B cell (primary cell): ENCODE data around the gene TOPAZ1. TPM values are rescaled to one million over a fixed set of nuclear protein-coding genes. Genes with fewer than 3 reads are reported as not detected.

Experiments used
- ATAC-seq: fragments of 200-7000 bp; cut with Tn5 transposase; one replicate; pipeline ENCODE4 v1.10.0; 2021; ENCODE audit warnings: low read depth, mild to moderate bottlenecking, moderate number of reproducible peaks, moderate library complexity
- CTCF ChIA-PET: fragments of 350-600 bp; sonication (Branson Sonifier 250); formaldehyde crosslinking; loops from one replicate; lab custom pipeline; 2021; ENCODE audit warnings: antibody characterized with exemption, inconsistent platforms; lab: Charles Lee
- POLR2A ChIA-PET: fragments of 350-600 bp; sonication (Branson Sonifier 250); formaldehyde crosslinking; loops from one replicate; lab custom pipeline; 2021; ENCODE audit warnings: antibody characterized with exemption; lab: Charles Lee
- DNase-seq: peaks from one replicate; pipeline ENCODE4 v3.0.0; 2013
- H2AFZ ChIP-seq: 2 replicates; pipeline ENCODE4 v1.6.1; 2012; ENCODE audit warnings: mild to moderate bottlenecking, low read depth, low read length; ENCODE audit not compliant: insufficient read depth, poor library complexity, severe bottlenecking
- H3K27ac ChIP-seq, 2 donors: 1 replicate in 1 of 2; 2 replicates in 1 of 2; pipeline ENCODE4 v1.5.1; 2012 to 2013; ENCODE audit warnings: low read length in 2 of 2, mild to moderate bottlenecking in 2 of 2, moderate library complexity in 1 of 2
- H3K27me3 ChIP-seq, 4 experiments: fragments of 200-600 bp in 1 of 4; sonication (generic) in 1 of 4; replicated peaks in 1 of 4; 1 replicate in 2 of 4; 2 replicates in 2 of 4; pipeline versions ENCODE4 v1.6.1 to v1.7.0; 2013 to 2016; ENCODE audit warnings: low read length in 3 of 4, mild to moderate bottlenecking in 2 of 4, mixed read lengths in 1 of 4, moderate library complexity in 1 of 4; ENCODE audit not compliant: insufficient read depth in 4 of 4, control insufficient read depth in 3 of 4; ENCODE audit errors: control extremely low read depth in 1 of 4
- H3K36me3 ChIP-seq, 2 experiments: replicated peaks in 1 of 2; 1 replicate in 1 of 2; 2 replicates in 1 of 2; pipeline versions ENCODE4 v1.6.1 to v1.7.1; 2013; ENCODE audit warnings: low read length in 1 of 2; ENCODE audit not compliant: insufficient read depth in 2 of 2, control insufficient read depth in 1 of 2; ENCODE audit errors: control extremely low read depth in 1 of 2, extremely low read depth in 1 of 2
- H3K4me1 ChIP-seq, 2 donors: fragments of 200-600 bp in 1 of 2; sonication (generic) in 1 of 2; 1 replicate in 1 of 2; 2 replicates in 1 of 2; pipeline versions ENCODE4 v1.5.1 to v1.6.1; 2013 to 2017; ENCODE audit warnings: low read length in 2 of 2; ENCODE audit not compliant: control insufficient read depth in 2 of 2, insufficient read depth in 2 of 2
- H3K4me2 ChIP-seq: replicated peaks from 2 replicates; pipeline ENCODE3; 2012; ENCODE audit warnings: mild to moderate bottlenecking, low read depth, low read length; ENCODE audit not compliant: poor library complexity, severe bottlenecking
- H3K4me3 ChIP-seq, 5 experiments: fragments of 200-600 bp in 1 of 5; sonication (generic) in 1 of 5; 1 replicate in 3 of 5; 2 replicates in 2 of 5; pipeline versions ENCODE4 v1.5.1 to v1.7.0; 2011 to 2016; ENCODE audit warnings: low read length in 4 of 5, mild to moderate bottlenecking in 4 of 5, low read depth in 2 of 5, control low read depth in 1 of 5, moderate library complexity in 1 of 5; ENCODE audit not compliant: insufficient read depth in 1 of 5; ENCODE audit errors: control extremely low read depth in 1 of 5, extremely low read depth in 1 of 5
- H3K79me2 ChIP-seq: fragments of 200-600 bp; sonication (generic); one replicate; pipeline ENCODE4 v1.6.0; 2016; ENCODE audit warnings: low read length; ENCODE audit not compliant: control insufficient read depth, insufficient read depth
- H3K9ac ChIP-seq: fragments of 200-600 bp; sonication (generic); 2 replicates; pipeline ENCODE4 v1.6.1; 2017; ENCODE audit warnings: mild to moderate bottlenecking, low read length, moderate library complexity
- H3K9me3 ChIP-seq, 3 donors: one replicate each; pipeline versions ENCODE4 v1.6.1 to v1.7.1; 2013; ENCODE audit warnings: low read length in 2 of 3; ENCODE audit not compliant: control insufficient read depth in 2 of 3, insufficient read depth in 1 of 3; ENCODE audit errors: control extremely low read depth in 1 of 3
- H4K20me1 ChIP-seq: 2 replicates; pipeline ENCODE4 v1.6.0; 2012; ENCODE audit warnings: mild to moderate bottlenecking, low read length; ENCODE audit not compliant: insufficient read depth, control insufficient read depth, poor library complexity, severe bottlenecking
- H3K27ac Mint-ChIP-seq: one replicate; pipeline ENCODE4 v1.8.0; 2021; ENCODE audit warnings: mixed read lengths
- H3K27me3 Mint-ChIP-seq: one replicate; pipeline ENCODE4 v1.8.0; 2021; ENCODE audit warnings: mixed read lengths
- H3K4me1 Mint-ChIP-seq: one replicate; pipeline ENCODE4 v1.8.0; 2021; ENCODE audit warnings: mixed read lengths
- H3K4me3 Mint-ChIP-seq: one replicate; pipeline ENCODE4 v1.8.0; 2021; ENCODE audit warnings: mixed read lengths
- H3K9me3 Mint-ChIP-seq: one replicate; pipeline ENCODE4 v1.8.0; 2022; ENCODE audit warnings: mixed read lengths; ENCODE audit not compliant: insufficient read depth
- EZH2 ChIP-seq: IDR thresholded peaks from 2 replicates; pipeline ENCODE4 v1.6.1; 2012; ENCODE audit warnings: borderline replicate concordance, low read depth, mild to moderate bottlenecking, moderate library complexity, low read length; ENCODE audit not compliant: insufficient read depth, poor library complexity, severe bottlenecking
- WGBS: methylation state at CpG from one replicate; pipeline ENCODE4 v1.1.5; 2013; ENCODE audit warnings: missing lambda C conversion rate; ENCODE audit not compliant: insufficient coverage; 5-methylcytosine and 5-hydroxymethylcytosine counted together
- intact Hi-C: fragments of 100-400 bp; cut with micrococcal nuclease; formaldehyde crosslinking; loops from one replicate; pipeline ENCODE4 v1.10.0; 2022
- polyA plus RNA-seq: library from polyadenylated mRNA; depleted of rRNA; stranded (reverse); fragments of >200 nt; gene quantifications from 2 replicates; pipeline ENCODE4 v1.2.3, GENCODE V29; 2012
- total RNA-seq, 2 donors: library from RNA; stranded (reverse); fragments of 120-200 nt in 1 of 2; gene quantifications; 1 replicate in 1 of 2; 2 replicates in 1 of 2; pipeline versions ENCODE4 v1.2.3 to v1.2.4, GENCODE V29; 2013 to 2022
- TF ChIP-seq, protein P1 (sequence below): fragments of 200-600 bp; IDR thresholded peaks from one replicate; pipeline ENCODE4 v1.8.0; 2022; ENCODE audit warnings: antibody characterized with exemption, mild to moderate bottlenecking

The TOPAZ1 gene
- total and polyA plus RNA-seq, 2 donors (not counting 1 experiment from before 2014, with no cell fraction given): not detected

DNA sequence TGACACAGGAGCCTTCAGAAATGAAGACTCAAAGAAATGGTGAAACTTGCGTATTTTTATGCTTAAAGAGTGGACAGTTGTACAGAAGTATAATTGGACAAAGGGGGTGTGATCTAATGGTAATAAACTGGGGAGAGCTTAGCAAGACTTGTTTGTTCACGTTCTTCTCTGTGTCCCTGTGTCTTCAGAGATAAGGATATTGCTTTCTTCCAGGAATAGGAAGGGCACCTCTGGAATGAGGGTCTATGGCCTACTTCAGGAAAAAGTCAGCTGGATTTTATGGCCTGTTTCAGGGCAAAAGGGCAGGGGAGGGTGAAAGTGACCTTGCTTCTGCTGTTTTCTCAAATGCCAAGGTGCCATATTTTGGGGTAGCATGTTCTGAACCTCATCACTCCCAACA lies 4.5 kb upstream of the TOPAZ1 start:
- Mint-ChIP-seq H3K27ac (no peak overlapping the region), H3K4me3 (no peak overlapping the region), H3K9me3 (no peaks in the 10 kb centered on the region), H3K4me1 (peaks cover 5% of the 10 kb centered on the region), H3K27me3 (peaks cover 14% of the 10 kb centered on the region)
- ChIA-PET CTCF (interaction anchor here (0.8 to 2.9 kb wide), 6 partner anchors 11 to 691 kb away, joined by 3 to 10 read pairs (median 4); no protein-coding TSS in a partner anchor), POLR2A (no interaction called here)
- H4K20me1 ChIP-seq: no peaks in the 10 kb centered on the region
- intact Hi-C loops: no loop called here
- ATAC-seq (no peak), DNase-seq (no peak)
- no peaks in the 10 kb centered on the region for H3K36me3 ChIP-seq
- WGBS: 84% methylated on average over 2 of the region's 2 CpGs
- TF ChIP-seq, protein P1, sequence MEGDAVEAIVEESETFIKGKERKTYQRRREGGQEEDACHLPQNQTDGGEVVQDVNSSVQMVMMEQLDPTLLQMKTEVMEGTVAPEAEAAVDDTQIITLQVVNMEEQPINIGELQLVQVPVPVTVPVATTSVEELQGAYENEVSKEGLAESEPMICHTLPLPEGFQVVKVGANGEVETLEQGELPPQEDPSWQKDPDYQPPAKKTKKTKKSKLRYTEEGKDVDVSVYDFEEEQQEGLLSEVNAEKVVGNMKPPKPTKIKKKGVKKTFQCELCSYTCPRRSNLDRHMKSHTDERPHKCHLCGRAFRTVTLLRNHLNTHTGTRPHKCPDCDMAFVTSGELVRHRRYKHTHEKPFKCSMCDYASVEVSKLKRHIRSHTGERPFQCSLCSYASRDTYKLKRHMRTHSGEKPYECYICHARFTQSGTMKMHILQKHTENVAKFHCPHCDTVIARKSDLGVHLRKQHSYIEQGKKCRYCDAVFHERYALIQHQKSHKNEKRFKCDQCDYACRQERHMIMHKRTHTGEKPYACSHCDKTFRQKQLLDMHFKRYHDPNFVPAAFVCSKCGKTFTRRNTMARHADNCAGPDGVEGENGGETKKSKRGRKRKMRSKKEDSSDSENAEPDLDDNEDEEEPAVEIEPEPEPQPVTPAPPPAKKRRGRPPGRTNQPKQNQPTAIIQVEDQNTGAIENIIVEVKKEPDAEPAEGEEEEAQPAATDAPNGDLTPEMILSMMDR: no peak
- TF ChIP-seq EZH2: no peak
- peaks cover 0 to 3% of the 10 kb centered on the region in 2 donors for H3K4me1 ChIP-seq
- H2AFZ ChIP-seq: no peak overlapping the region
- no peaks in the 10 kb centered on the region for H3K79me2 ChIP-seq
- no peaks in the 10 kb centered on the region for H3K27me3 ChIP-seq
- no peak overlapping the region for H3K4me2 ChIP-seq
- H3K27ac ChIP-seq: no peak overlapping the region
- peaks cover 0 to 8% (median 0%) of the 10 kb centered on the region in 3 donors for H3K9me3 ChIP-seq
- no peak overlapping the region for H3K4me3 ChIP-seq
- H3K9ac ChIP-seq: no peak overlapping the region

DNA sequence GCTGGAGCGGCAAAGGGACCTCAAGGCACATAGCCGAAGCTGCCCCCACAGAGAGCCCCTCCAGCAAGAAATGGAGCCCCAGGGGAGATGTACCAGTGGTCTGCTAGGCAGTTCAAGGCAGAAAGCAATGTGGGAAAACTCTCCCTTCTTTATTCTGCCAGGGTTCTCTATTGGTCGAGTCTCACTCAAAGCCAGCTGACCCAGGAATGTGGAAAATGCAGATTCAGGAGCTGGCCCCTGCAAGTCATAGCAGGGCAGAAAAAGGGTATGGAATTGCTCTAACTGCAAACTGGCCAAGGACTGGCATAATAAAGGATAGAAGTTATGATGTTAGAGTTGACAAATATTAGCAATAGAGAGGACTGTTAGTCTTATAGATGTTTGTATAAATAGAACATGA lies 4.0 kb upstream of the TOPAZ1 start:
- no peak overlapping the region for H3K9ac ChIP-seq
- no peak overlapping the region for H3K4me3 ChIP-seq
- no peaks in the 10 kb centered on the region for H3K79me2 ChIP-seq
- peaks cover 14% of the 10 kb centered on the region for H3K27me3 Mint-ChIP-seq
- ChIA-PET CTCF (interaction anchor here (0.8 to 2.4 kb wide), 6 partner anchors 11 to 693 kb away, joined by 3 to 9 read pairs (median 4); no protein-coding TSS in a partner anchor), POLR2A (no interaction called here)
- no peaks in the 10 kb centered on the region for H3K36me3 ChIP-seq
- peaks cover 0 to 3% of the 10 kb centered on the region in 2 donors for H3K4me1 ChIP-seq
- H3K9me3 Mint-ChIP-seq: no peaks in the 10 kb centered on the region
- H3K4me3 Mint-ChIP-seq: no peak overlapping the region
- peaks cover 5% of the 10 kb centered on the region for H3K4me1 Mint-ChIP-seq
- H3K9me3 ChIP-seq: peaks cover 0 to 8% (median 0%) of the 10 kb centered on the region in 3 donors
- ATAC-seq: no peak
- 91% methylated on average over 3 of the region's 3 CpGs for WGBS
- H3K27me3 ChIP-seq: no peaks in the 10 kb centered on the region
- intact Hi-C loops: no loop called here
- DNase-seq: no peak
- H3K27ac ChIP-seq: no peak overlapping the region
- H4K20me1 ChIP-seq: no peaks in the 10 kb centered on the region
- H3K4me2 ChIP-seq: no peak overlapping the region
- no peak overlapping the region for H3K27ac Mint-ChIP-seq
- no peak overlapping the region for H2AFZ ChIP-seq
- TF ChIP-seq, protein P1: no peak
- TF ChIP-seq EZH2: no peak
